Stimulated activated CD4-positive, alpha-beta T cell treated with anti-CD3 and anti-CD28 coated beads, Interleukin-4, amount 100 ng/mL, for 24 hours (primary cell): ENCODE measurements around the gene GNAI1.

ENCODE experiments used
- DNase-seq: peaks from one replicate; pipeline ENCODE4 v3.0.0-alpha.2; 2020

GNAI1 gene

DNA sequence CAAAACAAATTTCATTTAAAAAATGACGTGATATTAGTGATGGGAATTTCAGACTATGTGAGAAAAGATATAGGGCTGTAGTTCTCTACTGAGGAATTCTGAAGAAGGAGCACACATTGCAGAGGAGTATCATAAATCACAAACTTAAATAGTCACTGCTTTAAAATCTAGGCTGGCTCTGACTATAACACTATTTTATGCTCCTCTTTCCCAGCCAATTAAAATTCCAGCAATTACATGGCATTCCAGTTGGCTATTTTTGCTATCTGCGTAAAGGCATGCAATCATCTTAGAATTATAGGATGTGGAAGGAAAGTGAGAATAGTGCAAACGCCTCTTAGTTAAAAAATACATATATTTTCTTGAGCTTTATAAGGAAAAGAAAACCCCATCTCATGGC, 123.1 kb downstream of the GNAI1 start:
- DNase-seq = no peak

DNA sequence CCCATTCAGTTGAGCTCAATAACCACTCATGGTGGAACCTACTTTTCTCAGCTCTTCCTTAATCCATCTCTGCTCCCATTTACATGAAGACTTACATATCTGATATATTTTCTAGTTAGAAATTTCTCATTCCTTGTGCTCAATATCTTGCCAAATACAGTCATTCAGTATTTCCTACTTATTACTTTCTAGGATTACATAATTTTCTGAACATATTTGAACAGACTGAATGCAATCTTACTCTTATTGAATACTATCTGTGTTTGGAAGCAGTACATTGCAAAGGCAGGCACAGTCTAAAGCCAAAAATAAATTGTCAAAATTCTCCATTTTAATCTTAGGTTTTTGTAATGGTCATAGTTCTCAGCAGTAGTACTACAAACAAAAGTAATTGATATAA, 126.0 kb downstream of the GNAI1 start:
- DNase-seq = no peak

DNA sequence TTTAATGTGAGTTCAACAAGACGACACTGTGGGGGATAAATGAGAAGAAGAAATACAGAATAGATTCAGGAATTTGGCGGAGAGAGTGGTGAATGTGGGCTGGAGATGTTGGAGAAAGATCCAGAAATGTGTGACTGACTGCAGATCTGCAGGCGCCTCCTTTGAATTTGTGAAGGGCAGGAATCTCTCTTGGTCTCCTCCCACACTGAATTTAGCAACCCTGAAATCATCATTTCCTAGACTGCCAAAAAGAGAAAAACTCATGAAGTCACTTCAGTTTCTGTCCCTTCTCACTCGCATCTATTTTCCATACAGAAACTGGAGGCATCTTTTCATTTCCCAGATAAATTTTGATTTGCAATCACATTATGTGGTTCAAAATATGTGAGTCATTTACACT, 128.7 kb downstream of the GNAI1 start:
- no peak for DNase-seq

DNA sequence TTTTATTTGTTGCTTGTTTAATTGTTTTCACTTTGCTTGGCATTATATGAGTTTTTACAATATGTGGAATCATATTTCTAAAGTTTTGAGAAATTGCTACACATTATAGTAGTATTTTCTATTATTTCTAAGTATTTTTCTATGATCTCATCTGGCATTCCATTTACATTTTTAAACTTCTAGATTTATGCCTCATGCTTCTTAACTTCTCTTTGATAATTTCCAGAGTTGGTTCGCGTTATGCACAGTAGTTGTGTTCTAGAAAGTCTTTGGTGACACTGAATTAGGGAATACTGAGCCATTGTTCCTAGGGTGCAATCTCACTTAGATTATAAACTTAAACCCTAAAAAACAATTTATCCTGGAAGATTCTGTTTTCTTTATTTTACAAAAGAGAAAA, 129.2 kb downstream of the GNAI1 start:
- no peak for DNase-seq

DNA sequence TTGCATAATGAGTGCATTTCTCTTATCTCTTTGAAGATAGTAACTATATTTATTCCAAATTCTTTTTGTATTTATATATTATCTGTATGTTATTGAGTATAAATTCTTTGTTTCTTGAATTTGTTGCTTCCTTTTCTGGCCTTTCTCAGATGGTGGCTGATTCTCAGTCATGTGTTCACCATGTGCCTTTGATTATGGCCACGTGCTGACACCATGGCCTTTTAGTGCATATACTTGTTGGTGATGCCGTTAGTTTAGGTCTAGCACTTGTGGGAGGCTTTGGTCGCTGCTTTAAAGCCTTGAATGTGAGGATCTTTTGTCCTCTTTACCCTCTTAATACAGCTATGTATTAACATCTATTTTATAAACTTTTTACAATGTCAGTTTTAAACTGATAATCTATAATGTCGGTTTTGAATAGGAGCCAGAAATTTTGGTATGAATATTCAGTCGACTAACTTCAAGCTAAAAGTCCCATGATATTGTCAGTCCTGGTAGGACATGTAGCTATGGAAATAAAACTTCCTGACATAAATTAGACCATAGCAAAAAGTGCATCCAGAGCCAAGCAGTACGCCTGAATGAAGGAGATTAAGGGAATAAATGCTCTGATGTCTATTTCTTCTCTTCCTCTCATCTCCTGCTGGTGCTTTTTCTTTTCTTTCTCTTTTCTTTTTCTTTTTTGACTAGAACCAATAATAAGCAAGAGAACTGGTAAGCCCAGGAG, 130.3 kb downstream of the GNAI1 start:
- no peak for DNase-seq

DNA sequence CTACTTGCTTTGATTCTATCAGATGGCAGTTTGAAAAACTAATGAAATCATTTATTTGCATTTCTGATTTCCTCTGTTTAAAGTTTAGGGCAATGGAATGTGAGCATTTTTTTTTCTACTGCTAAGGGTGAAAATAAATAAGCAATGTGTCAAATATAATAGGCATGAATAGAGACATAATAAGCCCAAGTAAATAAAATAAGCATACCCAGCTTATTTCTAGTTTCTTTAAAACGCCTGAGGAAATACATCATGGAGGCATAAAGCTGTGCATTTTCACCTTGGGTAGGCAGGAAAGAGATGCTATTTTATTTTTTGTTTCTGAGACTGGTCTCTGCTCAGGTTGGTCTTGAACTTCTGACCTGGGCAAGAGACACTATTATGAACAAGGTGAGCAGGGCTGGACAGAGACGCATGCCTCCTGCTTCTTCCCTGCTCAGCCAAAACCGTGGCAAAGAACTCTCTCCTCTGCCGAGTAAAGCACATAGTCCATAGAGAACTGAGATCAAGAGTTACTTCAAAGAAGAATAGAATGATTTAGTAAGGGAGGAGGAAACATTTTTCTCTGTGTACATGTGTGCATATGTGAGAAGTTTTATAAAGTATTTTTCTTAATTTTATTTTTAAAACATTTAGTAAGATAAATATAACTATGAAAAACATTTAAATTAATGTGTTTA, 138.1 kb downstream of the GNAI1 start:
- no peak for DNase-seq

DNA sequence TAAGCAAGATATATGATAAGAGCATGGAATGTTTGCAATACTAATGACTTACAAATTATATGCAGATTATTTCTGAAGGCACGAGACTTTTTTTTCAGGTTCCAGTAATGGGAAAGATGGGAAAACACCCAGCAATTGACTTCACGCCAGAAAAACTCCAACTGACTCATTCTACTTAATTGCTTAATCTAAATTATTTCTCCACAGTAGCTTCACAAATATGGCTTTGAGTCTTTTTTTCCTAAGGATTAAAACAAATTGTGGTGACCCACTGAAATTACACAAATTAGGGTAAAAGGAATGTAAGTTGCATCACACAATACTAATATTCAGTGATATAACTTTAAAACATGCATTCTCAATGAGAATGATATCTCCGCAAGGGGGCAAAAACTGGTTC, 138.7 kb downstream of the GNAI1 start:
- DNase-seq = no peak

DNA sequence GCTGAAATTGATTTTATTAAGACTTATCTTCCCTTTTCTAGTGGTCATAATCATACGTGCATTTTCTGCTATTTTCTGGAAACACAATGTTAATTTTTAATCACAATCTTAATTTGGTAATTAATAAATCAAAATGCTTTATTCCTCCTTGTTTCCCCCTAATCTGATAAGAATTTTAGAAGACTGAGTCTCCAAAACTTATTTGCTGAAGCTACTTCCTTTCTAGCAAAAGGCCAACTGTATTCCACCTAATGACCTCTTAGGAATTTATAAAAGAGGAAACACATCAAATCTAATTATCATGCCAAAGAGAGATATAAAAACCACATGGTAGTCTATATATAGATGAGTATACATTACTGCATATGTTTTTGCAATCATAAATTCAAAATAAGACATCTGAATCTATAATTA, 140.6 kb downstream of the GNAI1 start:
- no peak for DNase-seq
